Transverse colon (tissue), 4 donors: ENCODE results near the gene LRRTM3. TPM values are rescaled to one million over a fixed set of nuclear protein-coding genes. Genes with fewer than 3 reads are reported as not detected.

Source experiments
- DNase-seq: peaks from one replicate; pipeline ENCODE4 v3.0.0-alpha.2; 2019
- H3K27ac ChIP-seq, 4 donors: fragments of 200-600 bp; sonication (generic); 2 replicates each; pipeline ENCODE4 v1.5.1; 2016 to 2018; ENCODE audit warnings: inconsistent platforms in 4 of 4
- H3K27me3 ChIP-seq: fragments of 200-600 bp; sonication (generic); 2 replicates; pipeline ENCODE4 v1.5.1; 2017; ENCODE audit warnings: inconsistent platforms
- H3K36me3 ChIP-seq, 4 donors: fragments of 200-600 bp; sonication (generic); 2 replicates each; pipeline ENCODE4 v1.5.1; 2017 to 2019; ENCODE audit warnings: inconsistent platforms in 4 of 4
- H3K4me1 ChIP-seq, 4 donors: fragments of 200-600 bp; sonication (generic); 2 replicates each; pipeline ENCODE4 v1.5.1; 2017 to 2020; ENCODE audit warnings: inconsistent platforms in 4 of 4
- H3K4me3 ChIP-seq, 4 donors: fragments of 200-600 bp; sonication (generic); 1 replicate in 1 of 4; 2 replicates in 3 of 4; pipeline versions ENCODE4 v1.5.1 to v1.6.1; 2017 to 2019; ENCODE audit warnings: inconsistent platforms in 4 of 4
- H3K9me3 ChIP-seq, 2 donors: fragments of 200-600 bp; sonication (generic); 2 replicates each; pipeline ENCODE4 v1.5.1; 2017 to 2019; ENCODE audit warnings: inconsistent platforms in 2 of 2
- EP300 ChIP-seq: sonication (generic); formaldehyde crosslinking; IDR thresholded peaks from one replicate; pipeline ENCODE4 v1.6.1; 2017; ENCODE audit warnings: antibody characterized with exemption, low read depth
- POLR2A ChIP-seq: fragments of 450-650 bp; IDR thresholded peaks from one replicate; pipeline ENCODE4 v1.6.1; 2016; ENCODE audit warnings: antibody characterized with exemption, mild to moderate bottlenecking, moderate library complexity
- POLR2AphosphoS5 ChIP-seq, 3 donors: sonication (generic); formaldehyde crosslinking; IDR thresholded peaks; one replicate each; pipeline ENCODE4 v1.6.1; 2016; ENCODE audit warnings: antibody characterized with exemption in 3 of 3
- WGBS, 2 donors: methylation state at CpG; one replicate each; pipeline ENCODE4 v1.1.5; 2018; ENCODE audit warnings: low coverage in 1 of 2; 5-methylcytosine and 5-hydroxymethylcytosine counted together
- in situ Hi-C, 4 donors: fragments of 200-750 bp; cut with MboI; loops; one replicate each; pipeline versions ENCODE4 v1.15.0 to v1.15.1; 2017; ENCODE audit warnings: low sequenced_read_pairs in 3 of 4, low pct_ligation_motif_present in 1 of 4, low pct_unique_long_range_greater_than_20kb in 1 of 4
- intact Hi-C: fragments of 100-400 bp; cut with DNase I; formaldehyde crosslinking; loops from one replicate; pipeline ENCODE4 v1.15.1; 2023; ENCODE audit warnings: low total_unique reads
- total RNA-seq, 4 donors: library from RNA; depleted of rRNA; stranded (reverse); fragments of >200 nt; gene quantifications; one replicate each; pipeline ENCODE4 v1.1.0, GENCODE V29; 2016
- TF ChIP-seq, protein P1 (sequence below), 5 experiments: fragments of 200-600 bp in 3 of 5; fragments of 450-650 bp in 2 of 5; sonication (generic) in 3 of 5; IDR thresholded peaks; 1 replicate in 2 of 5; 2 replicates in 3 of 5; pipeline ENCODE4 v1.5.1; 2016 to 2017; ENCODE audit warnings: antibody characterized with exemption in 5 of 5, inconsistent platforms in 3 of 5, mild to moderate bottlenecking in 2 of 5, moderate library complexity in 1 of 5

The LRRTM3 gene
- total RNA-seq, 4 donors from 2014 or later = not detected

DNA sequence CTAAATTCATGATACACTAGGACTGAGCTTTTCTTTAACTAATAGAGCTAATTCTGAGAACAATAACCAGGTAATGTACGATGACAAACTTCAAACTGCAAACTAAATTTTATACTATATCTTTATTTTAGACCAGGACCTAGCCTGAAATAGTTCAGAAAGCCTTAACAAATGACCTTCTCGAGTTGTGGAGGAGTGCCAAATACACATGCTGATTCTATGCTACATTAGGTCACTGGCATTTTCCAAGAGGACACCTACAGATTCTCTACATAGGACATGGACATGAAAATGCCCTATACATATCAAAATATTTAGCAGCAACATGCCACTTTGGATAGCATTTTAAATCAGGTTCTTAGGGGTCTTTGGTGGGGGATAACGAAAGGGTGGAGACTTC lies 44.0 kb upstream of the LRRTM3 start:
- H3K4me1 ChIP-seq = peaks cover 0 to 10% (median 2%) of the 10 kb centered on the region in 4 donors
- WGBS, 2 donors = 55 to 72% methylated on average over 3 of the region's 3 CpGs
- TF ChIP-seq EP300 (no peak), POLR2A (no peak)
- no peak for DNase-seq
- no peaks in the 10 kb centered on the region for H3K9me3 ChIP-seq
- intact Hi-C loops = no loop called here
- H3K4me3 ChIP-seq = no peak overlapping the region
- no peak overlapping the region for H3K27ac ChIP-seq
- in situ Hi-C loops = no loop called here
- no peaks in the 10 kb centered on the region for H3K27me3 ChIP-seq
- H3K36me3 ChIP-seq = no peaks in the 10 kb centered on the region

- Histone ChIP-seq H3K36me3 (no peaks in the 10 kb centered on the region), H3K9me3 (no peaks in the 10 kb centered on the region), H3K27me3 (no peaks in the 10 kb centered on the region), H3K4me1 (peaks cover 0 to 5% (median 2%) of the 10 kb centered on the region in 4 donors), H3K27ac (no peak overlapping the region), H3K4me3 (no peak overlapping the region)
- intact Hi-C loops (no loop called here), in situ Hi-C loops (no loop called here)
- DNase-seq = no peak
- TF ChIP-seq POLR2A (no peak), POLR2AphosphoS5 (IDR thresholded peaks at IDR 0.05) (no peak), EP300 (no peak)
- TF ChIP-seq, protein P1, sequence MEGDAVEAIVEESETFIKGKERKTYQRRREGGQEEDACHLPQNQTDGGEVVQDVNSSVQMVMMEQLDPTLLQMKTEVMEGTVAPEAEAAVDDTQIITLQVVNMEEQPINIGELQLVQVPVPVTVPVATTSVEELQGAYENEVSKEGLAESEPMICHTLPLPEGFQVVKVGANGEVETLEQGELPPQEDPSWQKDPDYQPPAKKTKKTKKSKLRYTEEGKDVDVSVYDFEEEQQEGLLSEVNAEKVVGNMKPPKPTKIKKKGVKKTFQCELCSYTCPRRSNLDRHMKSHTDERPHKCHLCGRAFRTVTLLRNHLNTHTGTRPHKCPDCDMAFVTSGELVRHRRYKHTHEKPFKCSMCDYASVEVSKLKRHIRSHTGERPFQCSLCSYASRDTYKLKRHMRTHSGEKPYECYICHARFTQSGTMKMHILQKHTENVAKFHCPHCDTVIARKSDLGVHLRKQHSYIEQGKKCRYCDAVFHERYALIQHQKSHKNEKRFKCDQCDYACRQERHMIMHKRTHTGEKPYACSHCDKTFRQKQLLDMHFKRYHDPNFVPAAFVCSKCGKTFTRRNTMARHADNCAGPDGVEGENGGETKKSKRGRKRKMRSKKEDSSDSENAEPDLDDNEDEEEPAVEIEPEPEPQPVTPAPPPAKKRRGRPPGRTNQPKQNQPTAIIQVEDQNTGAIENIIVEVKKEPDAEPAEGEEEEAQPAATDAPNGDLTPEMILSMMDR (IDR thresholded peaks at IDR 0.05) = no peak
- 63 to 85% methylated on average over 2 of the region's 2 CpGs for WGBS, 2 donors
These were observed 43.6 kb upstream of the LRRTM3 start for GRCh38 chr10:66882271-66882670.

DNA sequence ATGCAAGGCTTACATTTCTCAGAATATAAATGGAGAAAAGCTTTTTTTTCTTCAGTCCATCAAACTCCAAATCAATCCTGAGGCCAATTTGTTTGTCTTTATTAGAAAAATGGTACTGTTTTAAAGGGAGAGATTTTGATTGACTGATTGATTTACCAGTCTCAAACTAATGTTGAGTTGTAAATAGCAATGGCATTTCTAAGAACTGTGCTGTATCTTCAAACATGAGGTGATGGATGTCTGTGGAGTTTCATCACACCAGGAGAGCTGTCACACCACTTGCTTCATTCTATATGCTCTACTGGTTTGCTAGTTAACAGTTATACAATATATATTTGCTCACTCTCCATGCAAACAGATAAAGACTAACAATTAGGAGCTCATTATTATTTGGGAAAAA lies 39.0 kb upstream of the LRRTM3 start:
- in situ Hi-C loops = no loop called here
- intact Hi-C loops = no loop called here
- no peaks in the 10 kb centered on the region for H3K9me3 ChIP-seq
- no peaks in the 10 kb centered on the region for H3K27me3 ChIP-seq
- H3K36me3 ChIP-seq = no peaks in the 10 kb centered on the region
- TF ChIP-seq EP300 (no peak), POLR2A (no peak), POLR2AphosphoS5 (IDR thresholded peaks at IDR 0.05) (no peak)
- TF ChIP-seq, protein P1 (IDR thresholded peaks at IDR 0.05) = no peak
- H3K4me1 ChIP-seq = no peaks in the 10 kb centered on the region
- no peak overlapping the region for H3K27ac ChIP-seq
- H3K4me3 ChIP-seq = no peak overlapping the region
- DNase-seq = no peak

DNA sequence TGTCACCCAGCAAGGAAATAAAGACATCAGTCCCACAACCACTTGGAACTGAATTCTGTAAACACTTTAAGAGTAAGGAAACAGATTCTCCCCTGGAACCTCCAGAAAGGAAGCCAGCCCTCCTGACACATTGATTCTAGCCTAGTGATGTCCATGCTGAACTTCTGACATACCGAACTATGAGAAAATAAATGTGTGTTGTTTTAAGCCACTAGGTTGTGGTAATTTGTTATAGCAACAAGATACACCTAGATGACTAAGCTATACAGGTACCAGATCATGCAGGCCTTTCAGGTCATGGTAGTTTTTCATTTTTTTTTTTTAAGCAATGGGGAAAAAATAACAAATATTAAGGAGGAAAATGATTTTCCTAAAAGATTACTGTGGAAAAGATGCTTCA lies 37.6 kb upstream of the LRRTM3 start:
- H3K4me3 ChIP-seq = no peak overlapping the region
- 82% methylated on average over 1 of the region's 1 CpG; no CpG with 5 or more reads in 1 of the 2 donors for WGBS, 2 donors
- no peaks in the 10 kb centered on the region for H3K9me3 ChIP-seq
- H3K4me1 ChIP-seq = no peaks in the 10 kb centered on the region
- intact Hi-C loops = no loop called here
- H3K36me3 ChIP-seq = no peaks in the 10 kb centered on the region
- in situ Hi-C loops = no loop called here
- H3K27me3 ChIP-seq = no peaks in the 10 kb centered on the region
- no peak for TF ChIP-seq EP300
- TF ChIP-seq POLR2AphosphoS5 (IDR thresholded peaks at IDR 0.05) = no peak
- TF ChIP-seq POLR2A = no peak
- TF ChIP-seq, protein P1 (IDR thresholded peaks at IDR 0.05) = no peak
- no peak for DNase-seq
- no peak overlapping the region for H3K27ac ChIP-seq

- 67 to 71% methylated on average over 1 to 2 of the region's 2 CpGs for WGBS, 2 donors
- intact Hi-C loops = no loop called here
These were observed 33.0 kb upstream of the LRRTM3 start for GRCh38 chr10:66892871-66893270.

More at GRCh38 chr10:66892871-66893270, 33.0 kb upstream of the LRRTM3 start:
- Histone ChIP-seq H3K36me3 (no peaks in the 10 kb centered on the region), H3K9me3 (peaks cover 0 to under 1% of the 10 kb centered on the region in 2 donors), H3K4me3 (no peak overlapping the region), H3K27ac (no peak overlapping the region), H3K27me3 (no peaks in the 10 kb centered on the region), H3K4me1 (no peaks in the 10 kb centered on the region)
- TF ChIP-seq EP300 (no peak), POLR2A (no peak), POLR2AphosphoS5 (IDR thresholded peaks at IDR 0.05) (no peak)
- TF ChIP-seq, protein P1 (IDR thresholded peaks at IDR 0.05) = no peak
- DNase-seq = no peak
- in situ Hi-C loops = no loop called here
